HG03354 (cell line): ENCODE data around the gene RAP1GDS1.

ENCODE experiments used
- ATAC-seq: cut with Tn5 transposase; IDR thresholded peaks from one replicate; pipeline ENCODE4 v1.9.1; 2021; ENCODE audit warnings: mild to moderate bottlenecking; ENCODE audit not compliant: unreplicated experiment, poor library complexity, severe bottlenecking

The RAP1GDS1 gene, protein sequence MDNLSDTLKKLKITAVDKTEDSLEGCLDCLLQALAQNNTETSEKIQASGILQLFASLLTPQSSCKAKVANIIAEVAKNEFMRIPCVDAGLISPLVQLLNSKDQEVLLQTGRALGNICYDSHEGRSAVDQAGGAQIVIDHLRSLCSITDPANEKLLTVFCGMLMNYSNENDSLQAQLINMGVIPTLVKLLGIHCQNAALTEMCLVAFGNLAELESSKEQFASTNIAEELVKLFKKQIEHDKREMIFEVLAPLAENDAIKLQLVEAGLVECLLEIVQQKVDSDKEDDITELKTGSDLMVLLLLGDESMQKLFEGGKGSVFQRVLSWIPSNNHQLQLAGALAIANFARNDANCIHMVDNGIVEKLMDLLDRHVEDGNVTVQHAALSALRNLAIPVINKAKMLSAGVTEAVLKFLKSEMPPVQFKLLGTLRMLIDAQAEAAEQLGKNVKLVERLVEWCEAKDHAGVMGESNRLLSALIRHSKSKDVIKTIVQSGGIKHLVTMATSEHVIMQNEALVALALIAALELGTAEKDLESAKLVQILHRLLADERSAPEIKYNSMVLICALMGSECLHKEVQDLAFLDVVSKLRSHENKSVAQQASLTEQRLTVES

GRCh38 chr4:98260579-98261404, at the start of gene RAP1GDS1:
Gene RAP1GDS1 (plus strand): TSS chr4:98261384. CDS start chr4:98261566, 182 bp downstream.
- peak; percentile 89 for ATAC-seq

DNA sequence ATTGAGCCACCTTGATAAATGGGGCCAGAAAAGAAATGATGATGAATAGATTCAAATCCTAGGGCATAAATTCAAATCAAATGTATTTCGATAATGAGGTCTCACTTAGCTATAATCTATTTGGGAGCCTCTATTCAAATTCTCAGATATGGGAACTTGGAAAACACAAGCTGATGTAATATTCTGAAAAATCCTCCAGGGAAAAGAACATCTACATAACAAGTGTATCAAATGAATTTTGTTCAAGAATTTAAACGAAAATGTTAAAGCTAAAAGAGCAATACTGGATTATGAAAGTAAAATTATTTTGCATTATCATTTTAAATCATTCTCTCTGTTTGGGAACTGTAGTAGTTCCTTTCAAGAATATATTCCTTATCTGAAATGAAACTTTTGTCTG, 38.9 kb upstream of the RAP1GDS1 start:
- ATAC-seq, result no peak

GRCh38 chr4:98226396-98226795, 34.8 kb upstream of the RAP1GDS1 start:
- ATAC-seq, result no peak

- no peak for ATAC-seq
Observed at GRCh38 chr4:98230961-98231360, 30.2 kb upstream of the RAP1GDS1 start.

- no peak for ATAC-seq
Observed at GRCh38 chr4:98232202-98232601, 29.0 kb upstream of the RAP1GDS1 start.

GRCh38 chr4:98237204-98237603, 24.0 kb upstream of the RAP1GDS1 start:
- no peak for ATAC-seq

- ATAC-seq, result no peak
Observed at GRCh38 chr4:98242063-98242462, 19.1 kb upstream of the RAP1GDS1 start.

DNA sequence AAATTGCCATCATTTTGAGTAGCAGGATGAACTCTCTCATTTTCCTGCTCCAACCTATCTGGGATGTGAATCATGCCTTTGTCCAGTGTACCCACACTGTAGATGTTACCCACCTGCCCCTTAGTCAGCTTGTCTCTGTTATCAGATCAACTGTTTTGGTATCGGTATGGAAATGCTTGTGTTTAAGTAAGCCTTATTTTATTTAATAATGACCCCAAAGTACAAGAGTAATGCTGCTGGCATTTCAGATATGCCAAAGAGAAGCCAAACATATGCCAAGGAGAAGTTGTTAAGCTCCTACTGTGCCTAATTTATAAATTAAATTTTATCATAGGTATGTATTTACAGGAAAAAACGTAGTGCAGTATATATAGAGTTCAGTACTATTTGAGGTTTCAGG, 18.6 kb upstream of the RAP1GDS1 start:
- ATAC-seq, result no peak

- ATAC-seq, result no peak
Observed at GRCh38 chr4:98245226-98245625, 16.0 kb upstream of the RAP1GDS1 start.

- ATAC-seq, result no peak
Observed at GRCh38 chr4:98248934-98249333, 12.2 kb upstream of the RAP1GDS1 start.

DNA sequence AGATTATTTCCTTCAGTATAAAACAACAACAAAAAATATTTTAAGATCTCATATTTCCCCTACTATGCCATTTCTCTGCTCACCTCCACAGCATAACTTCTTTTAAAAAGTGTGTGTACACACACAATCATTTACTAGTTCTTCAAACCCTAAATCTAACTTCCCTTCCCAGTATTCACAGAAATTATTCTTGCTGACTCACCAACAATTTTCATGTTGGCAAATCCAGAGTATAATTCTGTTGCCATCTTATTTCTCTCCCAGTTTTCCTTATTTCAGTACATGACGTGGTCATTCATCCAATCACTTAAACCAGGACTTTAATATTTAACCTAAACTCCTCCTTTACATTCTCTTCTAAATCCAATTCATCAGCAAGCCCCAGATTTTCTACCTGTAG, 11.4 kb upstream of the RAP1GDS1 start:
- ATAC-seq, result no peak

DNA sequence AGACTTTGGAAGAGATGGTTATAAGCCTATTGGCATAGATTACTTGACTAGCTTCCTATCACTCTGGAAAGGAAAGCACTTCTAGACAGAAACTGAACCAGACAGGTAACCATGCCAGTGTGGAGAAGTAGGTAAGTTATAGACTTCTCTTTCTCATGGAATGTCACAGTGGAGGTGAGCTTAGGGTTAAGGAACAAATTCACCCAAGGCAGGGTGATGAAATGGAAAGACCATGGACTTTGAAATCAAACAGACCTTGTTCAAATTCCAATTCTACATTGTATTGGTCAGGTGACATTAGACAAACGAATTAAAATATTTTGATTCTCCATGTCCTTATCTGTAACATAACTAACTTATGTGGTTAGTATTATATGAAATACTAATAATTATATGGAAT, 7.7 kb upstream of the RAP1GDS1 start:
- no peak for ATAC-seq

DNA sequence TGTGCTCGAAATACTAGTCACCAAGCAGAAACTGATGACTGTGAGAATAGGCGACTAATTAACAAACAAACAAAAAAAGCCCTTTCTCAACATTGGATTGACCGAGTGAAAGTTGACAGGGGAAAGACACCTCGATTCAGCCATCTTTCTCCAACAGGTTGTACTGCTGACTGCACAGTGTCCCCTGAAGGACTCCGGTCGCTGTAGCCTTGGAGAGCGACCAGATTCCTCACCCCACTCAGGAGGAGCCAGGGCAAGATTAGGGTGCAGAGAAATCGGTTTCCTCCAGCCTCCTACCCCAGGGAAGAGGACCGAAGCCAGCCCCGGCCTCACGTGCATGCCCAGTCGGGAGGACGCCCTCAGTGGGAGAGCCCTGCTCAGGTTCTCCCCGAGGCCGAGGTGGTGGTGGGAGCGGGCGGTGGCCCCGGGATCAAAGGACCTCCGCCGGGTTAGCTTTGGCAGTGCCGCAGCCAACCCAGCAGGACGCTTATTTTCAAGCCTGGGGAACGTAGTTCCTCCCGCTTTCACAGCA, 1.1 kb upstream of the RAP1GDS1 start:
- ATAC-seq, result peak; percentile 13

DNA sequence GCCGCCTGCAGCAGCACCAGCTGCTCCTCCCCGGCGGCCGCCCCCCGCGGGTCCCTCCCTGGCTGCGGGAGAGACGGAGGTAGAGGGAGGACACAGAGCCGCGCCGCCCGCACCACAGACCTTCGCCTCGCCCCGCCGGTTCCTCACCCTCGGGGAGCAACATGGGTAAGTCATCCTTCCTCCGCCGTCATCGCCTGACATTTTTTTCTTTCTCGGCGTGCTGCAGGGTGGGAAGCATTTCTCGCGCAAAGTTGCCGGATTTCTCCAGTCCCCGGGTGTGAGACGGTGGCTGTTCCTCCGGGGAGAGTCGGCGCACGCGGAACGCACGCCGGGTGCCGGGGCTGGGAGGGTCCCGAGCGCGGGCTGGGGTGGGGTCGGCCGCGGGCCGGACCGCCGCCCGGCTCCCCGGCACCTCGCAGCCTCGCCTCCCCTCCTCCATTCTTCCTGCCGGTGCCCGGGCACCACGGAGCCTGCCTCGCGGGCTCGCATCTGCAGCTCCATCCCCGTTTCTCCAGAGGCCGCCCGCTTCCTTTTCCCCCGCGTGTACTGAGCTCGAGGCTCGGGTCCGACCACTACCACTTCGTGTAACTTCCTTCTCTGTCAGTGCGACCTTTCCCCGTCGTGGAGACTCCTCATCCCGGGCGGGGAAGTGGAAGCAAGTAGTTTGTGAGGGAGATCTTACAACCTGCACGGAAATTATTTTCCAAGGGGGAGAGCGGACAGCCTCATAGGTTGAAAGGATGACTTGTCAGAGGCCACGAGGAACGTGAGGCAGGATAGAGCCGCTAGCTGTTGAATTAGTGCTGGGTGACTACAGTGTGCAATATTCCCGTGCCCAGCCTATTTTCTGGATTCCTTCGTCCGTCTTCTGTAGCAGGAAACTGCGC, 464 bp downstream of the RAP1GDS1 start:
- ATAC-seq, result peak; percentile 21

DNA sequence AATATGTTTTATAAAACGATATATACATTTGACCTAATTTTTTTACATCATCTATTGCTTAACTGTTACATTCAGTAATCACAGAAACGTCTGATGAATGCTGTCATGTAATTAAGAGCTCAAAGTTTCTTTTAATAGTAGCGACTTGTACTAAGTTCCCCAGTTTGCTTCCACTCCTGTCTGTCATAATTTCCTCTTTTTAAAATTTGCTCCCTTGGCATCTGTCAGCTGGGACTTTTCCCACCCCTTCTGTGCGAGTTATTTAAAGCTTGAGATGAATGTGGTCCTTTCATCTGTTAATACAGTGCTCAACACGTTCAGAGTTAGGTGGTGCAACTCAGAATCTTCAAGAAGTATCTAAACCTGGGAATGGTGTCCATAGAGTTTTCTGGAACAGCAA, 1.2 kb downstream of the RAP1GDS1 start:
- no peak for ATAC-seq

- ATAC-seq, result no peak
Observed at GRCh38 chr4:98267498-98267897, 6.3 kb downstream of the RAP1GDS1 start.

DNA sequence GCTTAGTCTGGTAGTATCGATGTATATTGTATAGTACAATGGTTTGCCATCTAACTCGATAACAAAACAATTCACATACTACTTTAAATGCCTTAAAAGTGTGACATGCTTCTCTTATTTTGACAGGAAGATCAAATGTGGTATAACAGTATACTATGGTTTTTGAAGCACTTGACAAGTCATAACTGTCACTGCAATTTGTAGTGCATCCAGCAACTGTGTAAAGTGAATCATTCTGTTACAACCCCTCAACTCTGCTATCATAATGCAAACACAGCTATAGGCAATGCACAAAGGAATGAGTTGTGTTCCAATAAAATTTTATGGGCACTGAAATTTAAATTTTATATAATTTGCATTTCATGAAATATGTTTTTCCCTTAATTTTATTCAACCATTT, 14.0 kb downstream of the RAP1GDS1 start:
- no peak for ATAC-seq

GRCh38 chr4:98283219-98284189, 22.3 kb downstream of the RAP1GDS1 start:
- ATAC-seq, result no peak
